Liver (tissue), 9 donors: ENCODE measurements around the gene MRPL51. TPM values are rescaled to one million over a fixed set of nuclear protein-coding genes. Genes with fewer than 3 reads are reported as not detected.

ENCODE experiments used
- DNase-seq: peaks from one replicate; pipeline ENCODE4 v3.0.0-alpha.2; 2017; ENCODE audit warnings: low spot score
- H3K27ac ChIP-seq, 2 donors: one replicate each; pipeline ENCODE4 v1.7.0; 2013; ENCODE audit warnings: inconsistent platforms in 2 of 2, low read length in 2 of 2, control low read depth in 1 of 2, low read depth in 1 of 2, mild to moderate bottlenecking in 1 of 2
- H3K27me3 ChIP-seq, 4 donors: one replicate each; pipeline versions ENCODE4 v1.6.1 to v1.7.0; 2013; ENCODE audit warnings: low read length in 3 of 4, inconsistent platforms in 1 of 4, mild to moderate bottlenecking in 1 of 4, moderate library complexity in 1 of 4; ENCODE audit not compliant: control insufficient read depth in 4 of 4, insufficient read depth in 4 of 4
- H3K36me3 ChIP-seq, 4 donors: one replicate each; pipeline versions ENCODE4 v1.6.1 to v1.7.0; 2013; ENCODE audit warnings: low read length in 3 of 4, mild to moderate bottlenecking in 3 of 4, low read depth in 1 of 4, moderate library complexity in 1 of 4; ENCODE audit not compliant: control insufficient read depth in 4 of 4, insufficient read depth in 3 of 4
- H3K4me1 ChIP-seq, 4 donors: one replicate each; pipeline versions ENCODE4 v1.6.1 to v1.7.0; 2013; ENCODE audit warnings: low read length in 3 of 4, mild to moderate bottlenecking in 3 of 4, moderate library complexity in 1 of 4; ENCODE audit not compliant: control insufficient read depth in 4 of 4, insufficient read depth in 4 of 4
- H3K4me3 ChIP-seq, 3 donors: one replicate each; pipeline versions ENCODE4 v1.6.1 to v1.7.0; 2013; ENCODE audit warnings: low read length in 3 of 3, control low read depth in 1 of 3, low read depth in 1 of 3, mild to moderate bottlenecking in 1 of 3
- H3K9ac ChIP-seq, 2 donors: one replicate each; pipeline ENCODE4 v1.7.0; 2013; ENCODE audit warnings: low read length in 2 of 2, mild to moderate bottlenecking in 2 of 2, moderate library complexity in 2 of 2, control low read depth in 1 of 2, low read depth in 1 of 2
- H3K9me3 ChIP-seq, 4 donors: one replicate each; pipeline versions ENCODE4 v1.6.1 to v1.7.0; 2013; ENCODE audit warnings: low read length in 3 of 4; ENCODE audit not compliant: control insufficient read depth in 4 of 4
- CTCF ChIP-seq: fragments of 150-350 bp; IDR thresholded peaks from 2 replicates; pipeline ENCODE4 v1.5.1; 2017; ENCODE audit warnings: improper control_type of control experiment, low read depth, low read length; ENCODE audit not compliant: missing input control
- EGR1 ChIP-seq, 2 donors: IDR thresholded peaks; 2 replicates each; pipeline ENCODE4 v1.6.1; 2016 to 2018; ENCODE audit warnings: antibody characterized with exemption in 2 of 2, low read depth in 2 of 2
- FOXA1 ChIP-seq: IDR thresholded peaks from 2 replicates; pipeline ENCODE4 v1.6.1; 2016; ENCODE audit warnings: antibody characterized with exemption
- FOXA2 ChIP-seq: IDR thresholded peaks from 2 replicates; pipeline ENCODE4 v1.6.1; 2016; ENCODE audit warnings: antibody characterized with exemption
- GABPA ChIP-seq, 2 donors: IDR thresholded peaks in 1 of 2; conservative IDR thresholded peaks in 1 of 2; 2 replicates each; pipeline ENCODE4 v1.6.1; 2016; ENCODE audit warnings: antibody characterized with exemption in 2 of 2, mild to moderate bottlenecking in 1 of 2, moderate library complexity in 1 of 2
- HNF4A ChIP-seq, 2 donors: conservative IDR thresholded peaks; 2 replicates each; pipeline ENCODE4 v1.6.1; 2016; ENCODE audit warnings: antibody characterized with exemption in 2 of 2, mild to moderate bottlenecking in 2 of 2
- HNF4G ChIP-seq: IDR thresholded peaks from 2 replicates; pipeline ENCODE4 v1.6.1; 2016; ENCODE audit warnings: antibody characterized with exemption
- JUND ChIP-seq, 2 donors: IDR thresholded peaks; 2 replicates each; pipeline ENCODE4 v1.6.1; 2016; ENCODE audit warnings: antibody characterized with exemption in 2 of 2
- NR2F2 ChIP-seq: IDR thresholded peaks from 2 replicates; pipeline ENCODE4 v1.6.1; 2016; ENCODE audit warnings: antibody characterized with exemption
- RAD21 ChIP-seq, 2 donors: IDR thresholded peaks; 2 replicates each; pipeline ENCODE4 v1.6.1; 2016; ENCODE audit warnings: antibody characterized with exemption in 2 of 2, mild to moderate bottlenecking in 2 of 2
- REST ChIP-seq: IDR thresholded peaks from 2 replicates; pipeline ENCODE4 v1.6.1; 2016; ENCODE audit warnings: antibody characterized with exemption, mild to moderate bottlenecking
- RXRA ChIP-seq, 2 donors: IDR thresholded peaks; 2 replicates each; pipeline ENCODE4 v1.6.1; 2017 to 2018; ENCODE audit warnings: antibody characterized with exemption in 2 of 2, mild to moderate bottlenecking in 1 of 2
- SP1 ChIP-seq: IDR thresholded peaks from 2 replicates; pipeline ENCODE4 v1.6.1; 2018; ENCODE audit warnings: antibody characterized with exemption, mild to moderate bottlenecking
- TAF1 ChIP-seq: conservative IDR thresholded peaks from 2 replicates; pipeline ENCODE4 v1.6.1; 2016; ENCODE audit warnings: antibody characterized with exemption, mild to moderate bottlenecking
- YY1 ChIP-seq: IDR thresholded peaks from 2 replicates; pipeline ENCODE4 v1.6.1; 2016; ENCODE audit warnings: antibody characterized with exemption, mild to moderate bottlenecking
- ZBTB33 ChIP-seq: IDR thresholded peaks from 2 replicates; pipeline ENCODE4 v1.6.1; 2016; ENCODE audit warnings: antibody characterized with exemption
- WGBS: extraction: QIAGEN DNeasy Blood & Tissue Kit; methylation state at CpG from one replicate; pipeline ENCODE4 v1.1.7; 2013; 5-methylcytosine and 5-hydroxymethylcytosine counted together
- polyA plus RNA-seq, 2 donors: library from polyadenylated mRNA; stranded (reverse) in 1 of 2; unstranded in 1 of 2; fragments of 200-250 nt in 1 of 2; fragments of >200 nt in 1 of 2; fragmentation: Nextera tagmentation in 1 of 2; extraction: Ambion mirVana in 1 of 2; gene quantifications; one replicate each; pipeline versions ENCODE4 v1.2.1 to v1.2.3, GENCODE V29; 2013 to 2015
- total RNA-seq, 2 donors: library from RNA; depleted of rRNA; stranded (reverse); fragments of >200 nt; gene quantifications; one replicate each; pipeline ENCODE4 v1.2.3, GENCODE V29; 2014
- TF ChIP-seq, protein P1 (sequence below): IDR thresholded peaks from 2 replicates; pipeline ENCODE4 v1.6.1; 2016; ENCODE audit warnings: antibody characterized with exemption
- TF ChIP-seq, protein P2 (sequence below): IDR thresholded peaks from 2 replicates; pipeline ENCODE4 v1.6.1; 2016; ENCODE audit warnings: antibody characterized with exemption
- donor health status: healthy.
- donor health status: healthy.
- donor health status: healthy.
- donor health status: healthy.
- donor health status: healthy.

MRPL51 gene
- total and polyA plus RNA-seq, 4 donors = 37.6 to 163 (median 48.0) TPM

- H3K4me3 ChIP-seq = peak overlapping the region in 1 of 3 donors; percentile 25
- TF ChIP-seq, protein P1, sequence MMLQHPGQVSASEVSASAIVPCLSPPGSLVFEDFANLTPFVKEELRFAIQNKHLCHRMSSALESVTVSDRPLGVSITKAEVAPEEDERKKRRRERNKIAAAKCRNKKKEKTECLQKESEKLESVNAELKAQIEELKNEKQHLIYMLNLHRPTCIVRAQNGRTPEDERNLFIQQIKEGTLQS = no peak
- TF ChIP-seq GABPA (IDR thresholded peaks at IDR 0.05 in 1 of 2, conservative IDR thresholded peaks at IDR 0.05 in 1 of 2) (peak in 1 of 2 donors; percentile 84), RXRA (IDR thresholded peaks at IDR 0.05) (peak; percentile 81), TAF1 (no peak), REST (peak; percentile 89), ZBTB33 (no peak), YY1 (peak; percentile 94), HNF4G (peak; percentile 94), EGR1 (IDR thresholded peaks at IDR 0.05; ENCODE audit: low read depth in 2 of 2) (peak in 1 of 2 donors; percentile 44), CTCF (no peak), NR2F2 (peak; percentile 13), FOXA1 (peak; percentile 40), HNF4A (conservative IDR thresholded peaks at IDR 0.05) (peak; percentile 96 to 97), FOXA2 (peak; percentile 42), RAD21 (IDR thresholded peaks at IDR 0.05) (peak in 1 of 2 donors; percentile 44), SP1 (peak; percentile 99), JUND (IDR thresholded peaks at IDR 0.05) (peak; percentile 61 to 71)
- TF ChIP-seq, protein P2, sequence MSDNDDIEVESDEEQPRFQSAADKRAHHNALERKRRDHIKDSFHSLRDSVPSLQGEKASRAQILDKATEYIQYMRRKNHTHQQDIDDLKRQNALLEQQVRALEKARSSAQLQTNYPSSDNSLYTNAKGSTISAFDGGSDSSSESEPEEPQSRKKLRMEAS = peak; percentile 60
- 26% methylated on average over 13 of the region's 13 CpGs for WGBS
- H3K36me3 ChIP-seq = peaks cover 9 to 26% (median 20%) of the 10 kb centered on the region in 4 donors
- H3K9me3 ChIP-seq = no peaks in the 10 kb centered on the region
- no peaks in the 10 kb centered on the region for H3K27me3 ChIP-seq
- H3K27ac ChIP-seq = peak overlapping the region; percentile 95 to 98
- DNase-seq = peak; percentile 63
- peaks cover 8 to 29% (median 16%) of the 10 kb centered on the region in 4 donors for H3K4me1 ChIP-seq
- H3K9ac ChIP-seq = peak overlapping the region; percentile 45 to 57
Observed at GRCh38 chr12:6542209-6543009, 49.3 kb upstream of the MRPL51 start.
